Gastrocnemius medialis (tissue), 4 donors: ENCODE data around the gene CABP5. TPM values are rescaled to one million over a fixed set of nuclear protein-coding genes. Genes with fewer than 3 reads are reported as not detected.

ENCODE experiments used
- ATAC-seq, 2 donors: fragments of 150-250 bp; one replicate each; pipeline ENCODE4 v1.9.1; 2016
- DNase-seq, 2 donors: peaks; one replicate each; pipeline ENCODE4 v3.0.0-alpha.2; 2019
- H3K27ac ChIP-seq, 4 donors: fragments of 200-600 bp; sonication (generic); 1 replicate in 1 of 4; 2 replicates in 3 of 4; pipeline ENCODE4 v1.5.1; 2016 to 2018; ENCODE audit warnings: mild to moderate bottlenecking in 2 of 4, moderate library complexity in 1 of 4
- H3K27me3 ChIP-seq, 3 donors: fragments of 200-600 bp; sonication (generic) in 2 of 3; 1 replicate in 1 of 3; 2 replicates in 2 of 3; pipeline versions ENCODE4 v1.5.1 to v1.6.0; 2016 to 2019; ENCODE audit warnings: mild to moderate bottlenecking in 1 of 3, moderate library complexity in 1 of 3
- H3K36me3 ChIP-seq, 2 donors: fragments of 200-600 bp; sonication (generic) in 1 of 2; one replicate each; pipeline ENCODE4 v1.5.1; 2017 to 2018
- H3K4me1 ChIP-seq, 2 donors: fragments of 200-600 bp; sonication (generic) in 1 of 2; one replicate each; pipeline ENCODE4 v1.5.1; 2016 to 2017; ENCODE audit warnings: mild to moderate bottlenecking in 2 of 2
- H3K4me3 ChIP-seq, 4 donors: fragments of 200-600 bp; sonication (generic) in 3 of 4; 1 replicate in 1 of 4; 2 replicates in 3 of 4; pipeline ENCODE4 v1.5.1; 2016 to 2019; ENCODE audit warnings: mild to moderate bottlenecking in 2 of 4
- H3K9me3 ChIP-seq, 3 donors: fragments of 200-600 bp; sonication (generic) in 2 of 3; 1 replicate in 1 of 3; 2 replicates in 2 of 3; pipeline ENCODE4 v1.5.1; 2016 to 2019
- CTCF ChIP-seq, 5 experiments: fragments of 450-650 bp in 3 of 5; fragments of 200-600 bp in 2 of 5; sonication (generic) in 2 of 5; IDR thresholded peaks in 4 of 5; conservative IDR thresholded peaks in 1 of 5; 1 replicate in 4 of 5; 2 replicates in 1 of 5; pipeline ENCODE4 v1.5.1; 2016 to 2019; ENCODE audit warnings: antibody characterized with exemption in 5 of 5, mild to moderate bottlenecking in 3 of 5, moderate library complexity in 3 of 5
- POLR2A ChIP-seq, 2 donors: fragments of 450-650 bp; IDR thresholded peaks; one replicate each; pipeline ENCODE4 v1.6.1; 2017; ENCODE audit warnings: antibody characterized with exemption in 2 of 2, mild to moderate bottlenecking in 2 of 2, moderate library complexity in 2 of 2
- in situ Hi-C, 4 donors: fragments of 200-750 bp; cut with MboI; loops; one replicate each; pipeline versions ENCODE4 v1.15.0 to v1.8.0; 2017; ENCODE audit warnings: low sequenced_read_pairs in 4 of 4
- intact Hi-C: fragments of 100-400 bp; cut with DNase I; formaldehyde crosslinking; loops from one replicate; pipeline ENCODE4 v1.15.1; 2023; ENCODE audit warnings: low total_unique reads
- total RNA-seq, 4 donors: library from RNA; depleted of rRNA; stranded (reverse); fragments of >200 nt; gene quantifications; one replicate each; pipeline versions ENCODE4 v1.1.0 to v1.2.3, GENCODE V29; 2016

The CABP5 gene
- total RNA-seq, 4 donors from 2014 or later, result not detected

DNA sequence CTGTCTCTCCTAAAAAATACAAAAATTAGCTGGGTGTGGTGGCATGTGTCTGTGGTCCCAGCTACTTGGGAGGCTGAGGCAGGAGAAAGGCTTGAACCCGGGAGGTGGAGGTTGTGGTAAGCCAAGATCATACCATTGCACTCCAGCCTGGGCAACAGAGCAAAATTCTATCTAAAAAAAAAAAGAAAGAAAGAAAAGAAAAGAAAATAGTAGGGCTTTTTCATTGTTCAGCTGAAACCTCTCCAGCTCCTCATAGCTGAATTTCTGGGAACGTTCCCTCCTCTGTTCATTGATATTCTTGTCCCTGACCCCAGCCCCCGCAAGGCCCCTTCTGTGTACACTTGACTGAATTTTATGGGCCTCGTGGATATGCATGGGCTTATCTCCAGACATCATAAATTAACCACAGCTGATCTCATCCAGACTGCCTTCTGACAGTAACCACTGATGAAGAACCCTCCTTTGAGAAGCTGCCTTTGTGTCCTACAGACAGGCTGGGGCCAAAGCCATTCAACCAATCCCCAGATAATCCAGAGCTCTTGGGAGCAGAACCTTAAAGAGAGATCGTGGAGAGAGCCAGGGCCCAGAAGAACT is 49.6 kb downstream of the CABP5 start, which contains the start of gene ELSPBP1:
Gene ELSPBP1, plus strand, starts transcription at position 424 of the 594 bp plus-strand sequence. CDS start 14,036 bp downstream, outside the sequence.
- Histone ChIP-seq H3K9me3 (no peaks in the 10 kb centered on the region), H3K4me1 (no peaks in the 10 kb centered on the region), H3K36me3 (no peaks in the 10 kb centered on the region), H3K27me3 (peaks cover 0 to 5% (median 3%) of the 10 kb centered on the region in 3 donors), H3K4me3 (no peak within 1 kb of the TSS), H3K27ac (no peak within 1 kb of the TSS)
- TF ChIP-seq POLR2A (IDR thresholded peaks at IDR 0.05) (no peak), CTCF (IDR thresholded peaks at IDR 0.05 in 4 of 5, conservative IDR thresholded peaks at IDR 0.05 in 1 of 5) (no peak)
- intact Hi-C loops, result no loop called here
- no peak for ATAC-seq
- in situ Hi-C loops, result loop anchor here in 1 of 4 donors (25.0 kb wide), 1 partner anchor 132 kb away; the partner anchor contains the start of gene TPRX2
- no peak for DNase-seq

DNA sequence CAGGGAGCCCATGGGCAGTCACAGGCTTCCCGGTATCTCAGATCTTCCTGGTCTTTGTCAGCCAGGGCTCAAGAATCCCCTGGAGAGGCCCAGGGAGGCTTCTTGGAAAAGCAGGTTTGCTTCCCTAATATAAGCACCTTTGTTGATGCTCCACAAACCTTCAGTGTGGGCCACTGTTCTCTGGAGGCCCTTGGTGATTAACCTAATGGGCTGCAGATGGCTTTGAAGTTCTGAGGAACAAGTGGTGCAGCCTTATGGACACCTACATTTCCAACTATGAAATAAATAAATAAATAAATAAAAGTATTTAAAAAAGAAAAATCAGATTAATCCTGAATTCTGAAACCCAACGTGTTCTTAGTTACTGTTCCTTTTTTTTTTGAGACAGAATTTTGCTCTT is 51.8 kb downstream of the CABP5 start, which contains the start of gene BSPH1:
Gene BSPH1, minus strand, starts transcription at position 101 of the 400 bp plus-strand sequence. Its CDS starts 89 bp downstream, at position 12.
- H3K36me3 ChIP-seq, result no peaks in the 10 kb centered on the region
- H3K9me3 ChIP-seq, result no peaks in the 10 kb centered on the region
- TF ChIP-seq CTCF (IDR thresholded peaks at IDR 0.05 in 4 of 5, conservative IDR thresholded peaks at IDR 0.05 in 1 of 5), result no peak
- TF ChIP-seq POLR2A (IDR thresholded peaks at IDR 0.05), result no peak
- H3K27me3 ChIP-seq, result peaks cover 0 to 5% (median 3%) of the 10 kb centered on the region in 3 donors
- no peaks in the 10 kb centered on the region for H3K4me1 ChIP-seq
- DNase-seq (no peak), ATAC-seq (no peak)
- no peak within 1 kb of the TSS for H3K4me3 ChIP-seq
- no peak within 1 kb of the TSS for H3K27ac ChIP-seq
- intact Hi-C loops, result no loop called here
- in situ Hi-C loops, result loop anchor here in 1 of 4 donors (25.0 kb wide), 1 partner anchor 130 kb away; the partner anchor contains the start of gene TPRX2

DNA sequence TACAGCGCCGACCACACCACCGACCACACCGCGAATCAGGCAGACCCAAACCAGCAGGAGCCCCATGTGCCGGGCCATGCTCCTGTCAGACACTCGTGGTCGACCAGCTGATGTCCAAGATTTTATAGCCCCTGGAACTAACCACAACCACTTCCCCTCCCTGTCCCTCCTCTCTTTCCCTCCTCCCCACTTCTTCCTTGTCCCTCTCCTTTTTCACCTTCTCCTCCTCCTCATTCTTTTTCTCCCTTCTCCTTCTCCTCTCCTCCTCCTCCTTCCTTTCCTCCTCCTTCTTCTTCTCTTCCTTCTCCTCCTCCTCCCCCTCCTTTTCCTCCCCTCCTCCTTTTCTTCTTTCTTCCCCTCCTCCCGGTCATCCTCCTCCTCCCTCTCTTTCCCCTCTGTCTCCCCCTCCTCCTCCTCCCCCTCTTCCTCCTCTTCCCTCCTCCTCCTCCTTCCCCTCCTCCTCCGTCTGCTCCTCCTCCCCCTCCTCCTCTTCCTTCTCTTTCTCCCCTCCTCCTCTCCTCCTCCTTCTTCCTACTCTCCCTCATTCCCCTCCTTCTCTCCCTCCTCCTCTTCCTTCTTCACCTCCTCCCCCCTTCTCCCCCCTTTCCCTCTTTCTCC is 52.6 kb downstream of the CABP5 start:
- intact Hi-C loops, result no loop called here
- in situ Hi-C loops, result loop anchor here in 1 of 4 donors (25.0 kb wide), 1 partner anchor 129 kb away; the partner anchor contains the start of gene TPRX2
- DNase-seq, result no peak
- Histone ChIP-seq H3K4me1 (no peaks in the 10 kb centered on the region), H3K4me3 (no peak overlapping the region), H3K27me3 (peaks cover 0 to 5% (median 3%) of the 10 kb centered on the region in 3 donors), H3K27ac (no peak overlapping the region), H3K9me3 (no peaks in the 10 kb centered on the region), H3K36me3 (no peaks in the 10 kb centered on the region)
- ATAC-seq, result no peak
- TF ChIP-seq POLR2A (IDR thresholded peaks at IDR 0.05), result no peak
- no peak for TF ChIP-seq CTCF (IDR thresholded peaks at IDR 0.05 in 4 of 5, conservative IDR thresholded peaks at IDR 0.05 in 1 of 5)

Other genes starting within 250 kb of the CABP5 start
- gene TPRX1, start 239.5 kb downstream of the CABP5 start, total RNA-seq, result not detected
- not detected for gene CRX, start 222.1 kb downstream of the CABP5 start, total RNA-seq
- gene TPRX2, start 184.8 kb downstream of the CABP5 start, total RNA-seq, result not detected
- 1 to 10 TPM in 1 of 4 donors, under 1 TPM in 1, not detected in 2; 0.55 to 1.4 TPM for gene SULT2A1, start 157.8 kb downstream of the CABP5 start, total RNA-seq
- not detected for gene BSPH1, start 51.9 kb downstream of the CABP5 start, total RNA-seq
- gene ELSPBP1, start 49.4 kb downstream of the CABP5 start, total RNA-seq, result not detected
- 10 to 100 TPM; 25.7 to 61.1 (median 51.1) TPM for gene PLA2G4C, start 66.7 kb upstream of the CABP5 start, total RNA-seq
- 1 to 10 TPM; 3.7 to 9.2 (median 7.1) TPM for gene LIG1, start 126.3 kb upstream of the CABP5 start, total RNA-seq
- 1 to 10 TPM; 1.6 to 8.4 (median 2.8) TPM for gene ZSWIM9, start 126.6 kb upstream of the CABP5 start, total RNA-seq
- gene CARD8, start 211.8 kb upstream of the CABP5 start, total RNA-seq, result 10 to 100 TPM; 15.7 to 23.3 (median 20.2) TPM
- gene ZNF114, start 226.0 kb upstream of the CABP5 start, total RNA-seq, result under 1 TPM in 1 of 4 donors, not detected in 3; 0.36 TPM